ENCODE measurements around the gene GMPPB.
"Not testable (repeated sequence)": the region's sequence is repeated elsewhere in the genome, so short reads cannot be mapped to it uniquely, and the experiment has no call there.

- TF ChIP-seq CTCF, POLR2AphosphoS5, POLR2A (IDR thresholded peaks at IDR 0.05): not testable (repeated sequence)
These were observed 25.1 kb upstream of the GMPPB start for GRCh38 chr3:49748874-49749273.
